GM13976 (cell line): ENCODE results near the gene AMOTL1.

Experiments
- DNase-seq: peaks from one replicate; pipeline ENCODE4 v3.0.0; 2012; ENCODE audit warnings: low spot score
- CTCF ChIP-seq: IDR thresholded peaks from 2 replicates; pipeline ENCODE4 v1.5.1; 2012; ENCODE audit warnings: borderline replicate concordance, mild to moderate bottlenecking; ENCODE audit not compliant: insufficient read depth; ENCODE audit errors: extremely low read depth, missing control alignments, control extremely low read depth
- in situ Hi-C: fragments of 300-500 bp; cut with MboI; formaldehyde crosslinking; loops from one replicate; pipeline ENCODE4 v1.12.0; 2022; ENCODE audit warnings: low sequenced_read_pairs, mixed read lengths, inconsistent platforms; ENCODE audit not compliant: unreplicated experiment

Gene AMOTL1

GRCh38 chr11:94825031-94825430, 56.9 kb downstream of the AMOTL1 start:
- in situ Hi-C loops: no loop called here
- no peak for DNase-seq
- TF ChIP-seq CTCF: no peak

- no peak for TF ChIP-seq CTCF
- in situ Hi-C loops: no loop called here
- no peak for DNase-seq
Measured at GRCh38 chr11:94825481-94825880, 57.3 kb downstream of the AMOTL1 start.

GRCh38 chr11:94826415-94826814, 58.3 kb downstream of the AMOTL1 start:
- no peak for DNase-seq
- in situ Hi-C loops: no loop called here
- no peak for TF ChIP-seq CTCF

- no peak for DNase-seq
- in situ Hi-C loops: no loop called here
- no peak for TF ChIP-seq CTCF
Measured at GRCh38 chr11:94828088-94828487, 59.9 kb downstream of the AMOTL1 start.

GRCh38 chr11:94830722-94831510, 62.8 kb downstream of the AMOTL1 start:
- in situ Hi-C loops: no loop called here
- no peak for DNase-seq
- no peak for TF ChIP-seq CTCF

- no peak for DNase-seq
- TF ChIP-seq CTCF: no peak
- in situ Hi-C loops: no loop called here
Measured at GRCh38 chr11:94831529-94831928, 63.4 kb downstream of the AMOTL1 start.
